ENCODE measurements around the gene USP2.

The USP2 gene

DNA sequence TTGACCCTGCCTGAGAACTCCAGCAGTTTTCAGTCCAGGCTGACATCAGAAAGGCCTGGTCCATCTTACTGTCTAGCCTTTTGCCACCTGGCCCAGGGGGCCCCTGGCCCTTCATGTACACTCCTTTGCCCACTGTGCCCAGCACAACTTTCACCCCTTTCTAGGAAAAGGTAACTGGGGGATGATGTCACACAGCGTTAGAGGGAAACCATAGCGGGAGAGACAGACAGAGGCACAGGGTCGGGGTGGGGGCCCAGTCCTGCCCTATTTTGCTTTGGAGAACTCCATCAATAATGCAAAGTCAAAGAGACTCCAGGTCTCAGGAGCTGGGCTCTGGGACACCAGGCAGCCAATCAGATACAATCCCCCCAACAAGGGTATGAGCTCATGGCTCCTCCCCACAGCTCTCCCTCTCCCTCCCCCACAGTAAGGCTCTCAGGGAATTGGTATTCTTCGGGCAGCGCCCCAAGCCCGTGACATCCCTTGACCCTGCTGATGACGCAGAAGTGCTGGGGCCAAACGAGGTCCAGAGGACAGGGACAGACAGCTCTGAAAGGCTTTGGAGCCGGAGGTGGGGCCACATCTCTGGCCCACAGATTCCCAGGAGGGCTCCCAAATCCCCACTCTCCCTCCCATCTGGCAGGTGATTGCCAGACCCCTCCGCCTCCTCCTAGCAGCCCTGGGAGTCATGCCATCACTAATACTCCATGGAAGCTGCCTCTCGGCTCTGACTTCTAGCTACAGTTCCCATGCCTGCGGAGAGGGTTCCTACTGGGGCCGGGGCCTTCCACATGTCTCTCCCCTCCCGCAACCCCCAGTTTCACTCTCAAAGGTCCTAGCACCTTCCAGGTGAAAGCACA lies 5.9 kb downstream of the USP2 start:
- no peak for DNase-seq

DNA sequence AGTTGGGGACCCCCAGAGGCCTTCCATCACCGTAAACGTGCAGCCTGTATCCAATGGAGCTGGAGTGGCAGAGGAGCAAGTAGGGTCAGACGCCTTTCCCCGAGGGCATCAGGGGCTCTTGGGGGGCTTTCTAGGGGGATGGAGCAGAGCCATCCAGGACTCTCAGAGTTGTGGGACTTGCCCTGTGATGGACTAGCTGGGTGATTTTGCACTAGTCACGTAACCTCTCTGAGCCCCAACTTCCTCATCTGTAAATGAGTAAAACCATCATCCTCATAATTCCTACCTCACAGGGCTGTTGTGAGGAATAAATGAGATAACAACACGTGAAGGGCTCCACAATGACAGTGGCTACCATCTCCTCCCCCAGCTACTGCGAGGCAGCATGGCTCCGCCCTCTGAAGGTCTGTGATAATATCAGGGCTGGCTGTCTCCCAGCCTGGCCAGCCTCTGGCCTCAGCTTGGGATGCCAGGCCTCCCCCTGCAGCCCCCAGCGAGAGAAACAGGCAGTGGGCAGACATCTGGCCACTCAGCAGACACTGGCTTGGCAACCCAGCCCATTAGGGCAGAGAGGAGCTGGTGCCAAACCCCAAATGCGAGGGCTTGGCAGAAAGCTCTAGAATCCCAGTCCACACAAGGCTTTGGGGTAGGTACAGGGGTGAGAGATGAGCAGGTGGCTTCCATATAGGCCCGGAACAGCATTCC lies 6.7 kb downstream of the USP2 start:
- DNase-seq = no peak

DNA sequence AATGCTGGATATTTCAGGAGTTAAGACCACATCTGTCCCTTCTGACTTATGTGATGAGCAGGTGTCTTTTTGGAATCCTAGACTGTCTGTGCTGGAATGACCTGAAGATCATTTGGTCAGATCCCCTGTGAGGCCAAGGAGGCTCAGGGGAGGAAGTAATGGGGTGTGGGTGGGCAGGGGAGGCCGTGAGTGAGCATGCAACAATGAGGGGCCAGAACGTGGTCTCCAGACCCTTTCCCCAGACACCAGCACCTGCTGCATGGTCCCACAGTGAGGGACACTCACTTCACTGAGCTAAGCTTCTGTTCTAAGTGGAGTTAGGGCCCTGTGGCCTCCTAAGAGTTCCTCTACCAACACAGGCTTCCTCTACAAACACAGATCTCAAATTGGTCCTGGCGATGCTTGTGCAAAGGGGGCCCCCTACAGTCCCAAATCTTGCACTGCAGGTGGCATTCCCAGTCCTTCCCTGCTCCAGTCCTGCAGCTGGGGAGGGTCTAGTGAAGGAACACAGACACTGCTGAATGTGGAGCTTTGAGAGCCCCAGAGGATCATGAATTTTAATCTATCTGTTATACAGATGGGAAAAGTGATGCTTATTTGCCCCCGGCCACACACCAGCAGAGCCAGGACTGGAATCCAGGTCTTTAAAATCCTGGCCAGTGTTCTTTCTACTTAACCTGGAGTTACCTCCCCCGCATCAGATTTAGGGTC lies 7.4 kb downstream of the USP2 start:
- peak; percentile 39 for DNase-seq

DNA sequence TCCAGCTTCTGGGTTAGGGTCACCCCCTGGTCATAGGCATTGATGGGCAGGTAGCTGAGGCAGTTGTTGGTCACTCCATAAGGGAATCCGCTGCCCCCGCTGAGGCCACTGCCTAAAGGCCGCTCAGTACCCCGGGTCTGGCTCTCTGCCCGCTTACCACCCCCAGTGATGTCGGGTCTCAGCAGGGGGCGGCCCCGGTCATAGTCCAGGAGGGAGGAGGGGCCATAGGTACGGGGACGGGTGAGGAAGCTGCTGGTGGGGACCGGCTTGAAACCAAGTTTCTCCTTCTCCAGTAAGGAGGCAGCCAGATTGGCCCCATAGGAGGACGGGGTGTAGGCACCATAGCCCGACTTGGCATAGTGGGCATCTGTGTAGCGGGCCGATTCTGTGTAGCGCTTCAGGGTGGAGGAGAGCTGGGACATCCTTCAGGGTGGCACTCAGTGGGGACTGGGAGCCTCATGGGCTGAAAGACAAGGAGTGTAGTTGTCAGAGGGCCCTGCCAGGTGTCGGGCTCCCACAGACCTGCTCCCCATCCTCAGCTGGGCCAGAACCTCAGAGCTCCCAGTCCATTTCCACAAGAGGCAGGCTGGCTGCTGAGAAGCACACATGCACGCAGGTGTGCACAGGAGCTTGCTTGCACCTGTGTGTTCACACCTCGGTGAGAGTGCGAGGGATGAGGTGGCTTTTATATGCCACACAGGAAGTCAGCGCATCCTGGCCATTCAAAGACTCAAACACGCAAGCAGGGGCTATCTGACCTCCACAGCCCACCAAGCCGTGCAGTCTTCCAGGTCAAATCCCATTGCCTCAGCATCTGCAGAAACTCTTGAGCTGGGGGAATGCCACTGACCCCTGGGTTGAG lies 8.2 kb downstream of the USP2 start:
- DNase-seq = no peak

DNA sequence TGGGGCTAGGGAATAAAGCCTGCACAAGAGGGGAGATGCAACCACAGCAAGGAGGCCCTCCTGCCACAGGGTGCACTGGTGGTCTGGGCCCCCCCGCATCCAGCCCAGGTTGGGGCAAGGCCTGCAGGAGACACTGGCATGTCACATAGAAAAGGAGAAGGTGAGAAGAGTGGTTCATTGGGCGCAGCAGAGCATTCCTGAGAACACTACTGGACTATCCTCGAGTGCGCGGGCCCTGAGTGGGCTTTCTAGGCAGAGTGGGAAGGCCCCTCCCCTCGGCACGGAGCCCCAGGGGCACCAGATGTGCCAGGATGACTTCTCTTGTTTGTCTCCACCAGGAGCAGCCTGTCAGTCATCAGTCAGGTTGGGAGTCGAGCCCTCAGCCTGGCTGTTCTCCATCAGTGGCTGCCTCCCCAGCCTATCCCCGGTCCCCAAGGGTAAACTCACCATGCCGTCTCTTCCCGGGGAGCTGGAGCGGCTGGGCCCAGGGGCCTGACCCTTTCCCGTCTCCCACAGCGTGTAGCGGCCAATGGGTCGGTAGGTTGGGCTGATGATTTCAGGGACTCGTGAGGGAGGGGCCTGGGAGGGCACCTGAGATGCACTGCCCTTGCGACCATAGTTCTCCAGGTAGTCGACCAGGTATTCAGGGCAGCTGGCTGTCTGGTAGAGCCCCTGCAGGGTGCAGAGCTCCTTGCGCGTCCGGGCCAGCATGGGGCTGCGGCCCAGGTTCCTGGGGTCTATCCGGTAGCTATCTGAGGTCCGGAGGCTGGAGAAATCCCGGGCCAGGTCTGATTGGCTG lies 9.0 kb downstream of the USP2 start:
- DNase-seq = no peak

DNA sequence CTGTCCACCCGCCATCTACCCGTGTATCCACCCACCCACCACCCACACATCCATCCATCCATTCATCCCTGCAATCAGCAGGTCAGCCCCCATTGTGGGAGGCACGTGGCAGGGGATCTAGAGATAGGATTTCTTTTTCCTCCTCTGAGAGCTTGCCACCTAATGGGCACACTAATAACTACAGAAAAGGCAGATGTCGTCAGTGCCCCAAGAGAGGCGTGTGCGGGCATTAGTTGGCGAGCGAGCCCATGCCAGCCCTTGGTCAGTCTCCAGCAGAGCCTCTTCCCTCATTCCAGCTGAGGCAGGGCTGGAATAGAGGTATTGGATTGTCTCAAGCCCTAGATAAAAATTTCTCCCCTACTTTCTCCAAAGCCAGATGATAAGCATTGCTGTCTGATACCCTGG lies 9.7 kb downstream of the USP2 start:
- DNase-seq = no peak

DNA sequence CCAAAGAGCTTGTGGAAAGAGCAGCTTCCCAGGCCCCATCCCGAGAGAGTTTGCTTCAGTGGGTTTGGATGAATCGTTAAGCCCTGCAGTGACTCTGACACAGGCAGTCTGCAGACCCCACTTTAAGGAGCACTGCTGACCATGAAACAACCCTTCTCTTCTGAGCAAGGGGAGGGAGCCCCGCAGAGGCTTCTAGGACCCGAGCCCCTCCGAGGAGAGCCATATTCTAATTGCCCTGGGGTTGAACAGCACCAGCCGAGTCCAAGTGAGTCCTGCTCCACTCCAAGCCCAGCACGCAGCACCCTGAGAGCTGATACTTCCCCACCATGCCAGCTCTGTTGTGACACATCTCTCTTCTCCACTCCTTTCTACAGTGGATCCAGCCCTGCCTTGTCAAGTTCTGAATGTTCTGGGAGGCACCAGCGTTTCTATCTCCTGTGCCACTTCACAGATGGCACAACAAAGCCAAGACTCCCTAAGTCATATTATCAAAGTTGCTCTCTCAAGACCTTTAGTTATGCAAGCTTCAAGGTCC lies 10.4 kb downstream of the USP2 start:
- no peak for DNase-seq

DNA sequence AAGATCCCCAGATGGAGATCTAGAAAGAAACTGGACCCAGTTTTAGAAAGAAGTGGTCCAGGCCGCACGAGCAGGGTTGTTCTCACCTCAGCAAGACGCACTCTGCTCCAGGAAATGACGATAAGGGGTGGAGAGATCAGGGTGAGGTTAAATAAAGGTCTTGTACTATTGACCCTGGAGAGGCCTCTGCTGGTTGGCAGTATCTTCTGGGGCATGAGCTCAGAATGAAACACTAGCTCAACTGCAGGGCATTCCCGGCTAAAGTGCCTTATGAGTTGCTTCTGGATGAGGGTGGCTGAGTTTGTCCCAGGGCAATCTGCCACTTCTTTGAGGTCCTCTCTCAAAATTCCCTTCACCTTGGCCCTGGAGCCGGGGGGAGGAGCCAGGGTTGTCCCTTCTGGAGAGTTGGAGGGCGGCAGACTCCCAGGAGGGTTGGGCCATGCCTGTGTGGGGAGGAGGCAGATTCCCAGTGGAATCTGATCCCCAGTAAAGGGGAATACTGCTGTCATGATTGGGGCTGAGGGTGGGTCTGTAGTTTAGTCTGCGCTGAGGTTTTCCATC lies 10.9 kb downstream of the USP2 start:
- DNase-seq = no peak

DNA sequence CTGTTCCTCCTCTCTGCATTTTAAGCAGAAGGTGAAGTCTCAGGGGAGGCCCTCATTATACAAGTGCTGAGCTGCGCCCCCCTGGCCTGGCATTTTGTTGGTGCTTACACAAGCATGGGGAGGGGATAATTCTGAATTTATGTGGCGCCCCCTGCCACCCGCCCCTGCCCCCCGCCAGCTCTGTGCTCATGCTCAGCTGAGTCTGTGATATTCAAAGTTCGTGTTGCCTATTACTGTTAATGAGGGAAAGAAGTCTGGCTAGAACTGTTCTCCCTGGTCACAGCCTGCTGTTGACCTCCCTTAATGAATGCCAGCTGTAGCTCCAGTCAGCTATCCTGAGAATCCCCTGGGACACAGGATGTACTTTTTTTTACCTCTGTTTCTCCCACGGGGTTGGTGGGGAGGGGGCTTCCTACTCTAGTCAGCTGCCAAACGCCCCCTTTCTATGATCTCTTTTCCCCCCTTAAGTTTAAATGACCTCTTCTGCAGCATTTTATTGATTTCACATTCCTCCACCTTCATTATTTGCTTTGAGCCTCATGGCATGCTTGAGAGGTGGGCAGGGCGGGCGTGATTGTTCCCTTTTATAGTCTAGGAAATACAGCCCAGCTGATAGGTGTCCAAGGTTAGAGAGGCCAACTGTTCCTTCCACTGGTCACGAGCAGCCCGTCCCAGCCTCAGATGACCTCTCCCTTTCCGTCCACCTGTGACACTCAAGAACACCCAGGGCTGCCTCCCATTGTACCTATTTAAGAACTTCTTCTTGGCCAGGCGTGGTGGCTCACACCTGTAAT lies 12.2 kb downstream of the USP2 start:
- DNase-seq = no peak

DNA sequence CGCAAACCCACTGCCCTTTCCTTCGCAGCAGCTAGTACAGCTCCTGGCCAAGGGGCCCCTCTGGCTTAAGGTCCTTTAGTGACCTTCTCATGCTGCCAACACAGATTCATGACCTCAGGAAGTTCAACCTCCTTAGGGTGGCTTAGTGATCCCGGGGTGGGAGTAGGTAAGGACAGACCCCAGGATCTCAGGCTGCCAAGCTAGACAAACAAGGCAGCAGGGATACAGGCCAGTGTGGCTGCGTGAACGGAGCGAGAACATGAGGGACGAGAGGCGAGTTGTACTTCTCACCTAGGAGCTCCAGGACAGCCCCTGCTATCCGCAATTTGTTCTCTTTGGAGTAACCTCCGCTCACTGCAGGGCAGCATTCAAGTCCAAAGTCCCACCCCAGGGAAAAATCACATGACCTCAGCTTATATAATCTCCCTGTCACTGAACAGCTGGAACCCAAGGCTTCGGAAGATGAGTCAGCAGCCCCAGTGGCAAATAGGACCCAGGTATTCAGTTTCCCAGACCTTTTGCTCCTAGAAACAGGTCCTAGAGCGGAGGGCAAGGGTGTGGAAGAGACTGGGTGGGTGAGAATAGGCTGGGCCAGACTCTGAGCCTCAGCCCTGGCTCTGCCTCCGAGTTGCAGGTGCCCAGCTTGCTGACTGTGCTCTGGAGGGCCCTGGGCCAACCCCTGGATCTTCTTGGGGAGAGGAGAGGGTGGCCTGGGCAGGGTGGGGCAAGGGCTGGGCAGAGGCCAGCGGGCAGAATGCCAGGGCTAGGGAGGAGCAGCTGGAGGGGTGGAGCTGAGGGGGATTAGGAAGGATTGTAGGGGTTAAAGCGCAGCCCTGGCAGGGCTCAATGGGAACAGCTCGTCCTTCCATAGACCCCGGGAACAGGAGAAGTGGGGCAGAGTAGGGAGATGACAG lies 13.1 kb downstream of the USP2 start:
- DNase-seq = no peak

DNA sequence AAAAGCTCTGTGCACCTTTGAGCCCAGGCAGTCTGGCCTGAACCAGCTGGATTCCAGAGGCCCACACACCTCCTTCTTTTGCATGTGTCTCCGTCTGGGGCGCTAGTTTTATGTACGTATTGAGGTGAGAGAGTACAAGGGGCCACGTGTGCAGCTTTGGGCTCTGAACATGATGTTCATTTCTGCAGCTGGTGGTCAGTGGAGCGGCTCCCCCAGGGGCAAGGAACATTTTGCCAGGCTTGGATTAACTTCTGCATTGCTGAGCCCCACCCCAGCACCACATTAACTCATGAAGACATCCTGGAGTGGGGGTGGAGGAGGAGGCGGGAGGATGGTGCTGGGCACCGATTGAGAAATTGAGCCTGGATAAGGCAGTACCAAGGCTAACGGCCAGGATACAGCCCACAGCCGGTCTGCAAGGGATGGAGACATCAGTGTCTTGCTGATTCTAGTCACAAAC lies 13.8 kb downstream of the USP2 start:
- no peak for DNase-seq

DNA sequence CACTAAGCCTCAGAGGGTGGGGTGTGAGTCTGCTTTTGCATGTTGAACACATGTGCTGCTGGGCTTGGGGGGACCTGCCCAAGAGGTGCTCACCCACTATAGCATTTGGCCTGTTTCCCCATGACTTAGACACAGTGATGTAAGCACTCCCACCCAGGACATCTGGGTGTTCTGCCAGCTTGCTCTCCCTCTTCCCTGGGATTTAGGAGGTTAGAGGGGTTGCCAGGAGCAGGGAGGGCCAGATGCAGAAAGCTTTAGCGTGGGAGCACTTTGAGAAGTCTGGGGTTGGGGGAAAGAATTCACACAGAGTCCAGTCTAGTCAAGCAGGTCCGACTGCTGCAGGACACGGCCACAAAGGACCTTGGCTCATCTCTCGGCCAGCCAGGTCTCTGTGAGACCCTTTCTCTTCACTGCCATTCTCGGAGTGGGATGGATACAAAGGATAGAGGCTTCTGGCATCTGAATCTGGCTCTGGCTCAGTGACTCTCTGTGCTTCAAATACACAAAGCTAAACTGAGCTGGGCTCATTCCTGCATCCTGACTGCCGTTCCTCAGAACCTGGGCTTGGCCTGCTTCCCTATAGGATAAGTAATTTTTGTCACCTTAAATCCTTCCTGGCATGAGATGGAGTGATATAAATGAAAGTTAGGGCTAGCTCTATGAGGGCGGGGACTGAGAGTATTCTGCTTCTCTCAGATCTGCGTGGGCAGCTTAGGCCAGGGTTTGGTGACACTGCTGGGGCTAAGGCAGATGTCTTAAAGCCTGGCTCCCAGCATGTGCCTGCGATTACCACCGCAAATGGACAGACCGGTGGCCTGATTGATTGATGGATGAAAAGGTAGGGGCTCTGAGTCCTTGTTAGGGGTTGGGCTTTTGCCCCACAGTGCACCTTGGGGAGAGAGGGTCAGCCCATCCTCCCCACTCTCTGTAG lies 14.5 kb downstream of the USP2 start:
- DNase-seq = no peak

DNA sequence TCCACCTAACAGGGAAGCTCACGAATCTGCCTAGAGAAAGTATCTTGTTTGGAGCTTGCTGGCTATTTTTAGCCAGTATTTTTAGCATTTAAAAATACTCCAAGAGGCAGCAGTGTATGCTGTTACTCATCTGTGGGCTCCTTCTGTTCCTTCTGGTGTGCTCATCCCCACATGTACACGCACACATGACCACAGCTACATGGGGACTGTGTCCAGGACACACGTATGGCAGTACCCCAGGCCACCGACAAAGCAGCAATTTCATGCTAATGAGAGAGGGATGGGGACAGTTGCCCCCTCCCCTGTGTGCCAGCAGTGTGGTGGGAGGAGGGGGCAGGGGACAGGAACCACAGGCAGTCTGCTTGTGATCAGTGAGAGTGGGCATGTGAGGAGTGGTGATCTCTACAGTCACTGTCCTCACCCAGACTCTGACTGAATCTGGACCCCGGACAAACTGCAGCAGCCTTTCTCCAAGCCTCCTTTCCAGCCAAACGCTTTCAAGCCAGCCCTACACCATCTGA lies 16.4 kb downstream of the USP2 start:
- no peak for DNase-seq

DNA sequence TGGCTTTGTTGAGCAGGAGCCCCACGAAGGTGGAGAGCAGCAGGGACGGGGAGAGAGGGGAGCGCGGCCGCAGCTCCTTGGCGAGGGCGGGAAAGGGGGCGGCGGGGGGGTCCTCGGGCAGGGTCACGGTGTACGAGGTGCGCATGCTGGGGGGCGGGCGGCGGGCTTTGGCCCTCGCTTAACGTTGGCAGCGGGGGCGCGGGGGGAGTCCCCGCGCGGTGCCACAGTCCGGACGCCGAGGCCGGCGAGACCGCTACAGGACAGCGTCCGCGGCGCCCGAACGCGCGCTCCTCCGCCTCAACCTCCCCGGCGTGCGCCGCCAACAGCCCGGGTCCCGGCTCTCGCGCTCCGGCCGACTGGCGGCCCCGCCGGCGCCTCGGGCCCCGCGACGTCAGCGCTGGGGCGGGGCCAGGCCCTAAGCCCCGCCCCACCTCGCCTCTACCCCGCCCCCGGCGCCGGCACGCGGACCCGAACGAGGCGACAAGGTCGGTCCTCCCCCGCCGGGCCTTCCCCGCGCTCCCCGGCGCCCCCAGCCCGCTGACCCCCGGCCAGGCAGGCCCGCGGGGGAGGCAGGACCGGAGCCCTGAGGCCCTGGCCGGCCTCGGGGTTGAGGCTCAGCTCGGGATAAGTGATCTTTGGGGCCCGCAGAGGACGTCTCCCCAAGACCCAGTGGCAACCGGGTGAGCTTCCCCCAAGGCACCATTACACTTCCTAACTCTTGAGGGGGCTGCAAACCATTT lies 17.5 kb downstream of the USP2 start:
- DNase-seq = peak; percentile 55

DNA sequence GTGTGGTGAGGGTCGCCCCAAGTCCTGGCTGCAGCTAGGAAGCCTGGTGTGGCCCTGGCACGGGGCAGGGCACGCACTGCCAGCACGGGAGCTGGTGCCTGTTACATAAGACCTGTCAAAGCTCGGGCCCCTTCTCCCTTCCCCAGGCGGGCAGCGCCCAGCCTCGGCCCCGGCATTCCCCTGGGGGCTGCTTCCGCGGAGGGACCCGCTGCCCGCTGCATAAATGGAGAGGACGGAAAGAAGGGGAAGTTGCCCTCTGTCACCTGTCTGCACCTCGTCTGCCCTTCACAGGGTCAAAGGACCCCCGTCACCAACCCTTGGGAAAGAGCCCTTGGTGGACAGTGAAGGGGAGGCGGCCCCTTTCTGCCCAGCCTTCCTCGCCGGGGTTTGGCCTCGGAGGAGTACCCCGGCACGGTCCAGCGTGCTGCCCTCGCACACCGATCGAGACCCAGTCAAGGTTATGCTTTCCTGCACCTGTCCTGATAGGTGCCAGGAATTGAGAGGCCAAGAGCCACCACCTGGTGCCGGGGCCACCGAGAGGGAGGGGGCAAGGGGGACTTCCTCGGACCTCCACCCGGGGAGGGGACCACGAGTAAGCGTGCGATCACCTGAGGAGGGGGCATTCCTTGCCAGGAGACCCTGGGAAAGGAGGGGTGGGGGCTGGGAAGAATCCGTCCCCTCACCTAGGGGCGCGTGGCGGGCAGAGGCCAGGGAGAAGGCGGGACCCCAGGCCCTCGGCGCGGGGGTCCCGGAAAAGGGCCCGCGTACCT lies 18.2 kb downstream of the USP2 start:
- DNase-seq = no peak

DNA sequence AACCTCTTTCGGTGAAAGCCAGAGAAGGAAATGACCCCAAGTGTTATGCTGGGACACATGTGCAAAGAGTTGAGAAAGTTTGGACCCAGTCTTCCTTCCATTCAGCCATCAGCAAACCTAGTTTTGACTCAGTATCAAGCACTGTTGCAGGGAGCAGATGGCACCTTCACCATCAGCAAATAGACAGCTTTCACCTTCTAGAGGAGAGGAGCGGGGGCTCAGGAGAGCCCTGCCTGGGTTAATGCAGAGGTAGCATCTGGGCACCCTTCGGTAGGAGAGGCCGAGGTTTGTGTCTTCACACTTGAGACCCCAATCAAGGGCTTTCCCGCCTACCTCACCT lies 18.8 kb downstream of the USP2 start:
- no peak for DNase-seq
